Measurements from ENCODE around the gene DNAH2. TPM values are rescaled to one million over a fixed set of nuclear protein-coding genes. Genes with fewer than 3 reads are reported as not detected.

The DNAH2 gene
- total RNA-seq, 2 experiments from 2014 or later: not detected

DNA sequence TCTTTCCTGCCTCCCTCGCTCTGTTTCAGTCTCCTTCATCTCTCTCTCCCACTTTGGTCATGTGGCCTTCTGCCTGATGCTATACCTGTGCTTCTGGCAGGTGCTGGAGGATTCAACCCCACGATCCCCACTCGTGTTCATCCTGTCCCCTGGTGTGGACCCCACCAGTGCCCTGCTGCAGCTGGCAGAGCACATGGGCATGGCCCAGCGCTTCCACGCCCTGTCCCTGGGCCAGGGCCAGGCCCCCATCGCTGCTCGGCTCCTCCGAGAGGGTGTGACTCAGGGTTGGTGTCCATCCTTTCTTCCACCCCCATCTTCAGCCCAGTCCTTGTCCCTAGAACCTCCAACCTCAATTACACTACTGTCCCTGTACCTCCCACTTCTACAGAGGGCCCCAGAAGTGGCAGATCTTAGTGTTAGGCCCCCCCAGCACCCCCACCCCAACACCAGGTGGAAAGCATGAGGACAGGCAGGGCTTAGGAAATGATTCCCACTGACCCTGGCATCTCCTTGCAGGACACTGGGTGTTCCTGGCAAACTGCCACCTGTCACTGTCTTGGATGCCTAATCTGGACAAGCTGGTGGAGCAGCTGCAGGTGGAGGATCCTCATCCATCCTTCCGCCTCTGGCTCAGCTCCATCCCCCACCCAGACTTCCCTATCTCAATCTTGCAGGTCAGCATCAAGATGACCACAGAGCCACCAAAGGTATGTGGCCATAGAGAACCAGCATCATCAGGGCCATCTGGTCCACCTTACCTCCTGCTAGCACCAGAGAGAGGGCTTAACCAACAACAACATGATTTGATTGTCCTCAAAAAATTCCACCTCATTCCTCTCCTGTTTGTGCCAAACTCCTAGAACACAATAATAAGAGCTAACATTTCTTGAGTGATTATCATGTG lies 106.7 kb downstream of the DNAH2 start:
- DNase-seq: no peak
- POLR2A ChIA-PET: interaction anchor here (0.6 kb wide), 1 partner anchor 236 kb away, joined by 4 read pairs; no protein-coding TSS in a partner anchor
- Mint-ChIP-seq H3K27me3 (no peaks in the 10 kb centered on the region), H3K4me1 (peaks cover 3% of the 10 kb centered on the region), H3K9me3 (ENCODE audit: low read depth) (no peaks in the 10 kb centered on the region), H3K36me3 (ENCODE audit: low read depth) (no peaks in the 10 kb centered on the region), H3K27ac (no peak overlapping the region), H3K4me3 (no peak overlapping the region)
- intact Hi-C loops (cut with DNase I, micrococcal nuclease): loop anchor here in 1 of 2 experiments (5.0 kb wide), 2 partner anchors 82 to 233 kb away; no protein-coding TSS in a partner anchor
- CTCF ChIA-PET: interaction anchor here (0.6 to 2.6 kb wide), 18 partner anchors 10 to 237 kb away, joined by 3 to 16 read pairs (median 5); partner anchors contain the start of genes CNTROB, KDM6B and TRAPPC1
- ATAC-seq: no peak

DNA sequence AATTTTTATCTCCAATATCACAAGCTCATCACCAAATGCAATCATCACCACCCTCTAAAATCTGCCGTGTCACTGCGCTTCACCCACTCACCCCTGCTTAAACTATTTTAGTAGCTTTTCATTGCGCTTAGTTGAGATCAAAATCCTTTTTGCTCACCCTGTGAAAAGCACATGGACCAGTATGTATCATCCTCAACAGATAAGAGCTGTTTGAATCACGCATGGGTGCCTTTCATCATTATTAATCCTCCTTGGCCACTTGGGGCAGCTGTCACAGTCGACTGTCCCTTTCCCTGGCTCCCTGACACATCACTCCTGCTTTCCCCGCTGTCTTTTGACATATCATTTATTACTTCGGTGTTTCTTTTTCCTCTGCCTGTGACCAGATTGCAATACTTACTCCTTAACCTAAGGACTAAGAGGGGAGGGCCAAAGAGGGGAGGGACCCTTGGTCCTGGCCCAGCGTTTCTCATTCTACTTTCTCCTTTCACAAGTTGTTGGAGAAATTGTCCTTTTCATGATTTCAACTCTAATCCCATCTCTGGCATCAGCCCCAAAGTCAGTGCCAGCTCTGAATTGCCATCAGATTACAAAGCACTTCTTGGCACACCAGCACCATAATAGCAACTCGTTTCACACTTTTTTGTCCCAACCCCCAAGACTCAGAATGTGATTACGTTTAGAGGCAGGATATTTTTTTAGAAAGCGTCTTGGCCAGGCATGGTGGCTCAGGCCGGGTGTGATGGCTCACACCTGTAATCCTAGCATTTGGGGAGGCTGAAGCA lies 107.9 kb downstream of the DNAH2 start:
- no peaks in the 10 kb centered on the region for H3K9me3 Mint-ChIP-seq (ENCODE audit: low read depth)
- peak; percentile 72 for ATAC-seq
- POLR2A ChIA-PET: interaction anchor here (0.6 kb wide), 1 partner anchor 235 kb away, joined by 4 read pairs; no protein-coding TSS in a partner anchor
- no peak overlapping the region for H3K27ac Mint-ChIP-seq
- H3K27me3 Mint-ChIP-seq: no peaks in the 10 kb centered on the region
- intact Hi-C loops (cut with DNase I, micrococcal nuclease): no loop called here
- H3K4me3 Mint-ChIP-seq: no peak overlapping the region
- CTCF ChIA-PET: interaction anchor here (0.6 to 2.6 kb wide), 20 partner anchors 9 to 236 kb away, joined by 3 to 16 read pairs (median 5); partner anchors contain the start of genes CNTROB, KDM6B and TRAPPC1
- peaks cover 3% of the 10 kb centered on the region for H3K4me1 Mint-ChIP-seq
- no peaks in the 10 kb centered on the region for H3K36me3 Mint-ChIP-seq (ENCODE audit: low read depth)
- no peak for DNase-seq

DNA sequence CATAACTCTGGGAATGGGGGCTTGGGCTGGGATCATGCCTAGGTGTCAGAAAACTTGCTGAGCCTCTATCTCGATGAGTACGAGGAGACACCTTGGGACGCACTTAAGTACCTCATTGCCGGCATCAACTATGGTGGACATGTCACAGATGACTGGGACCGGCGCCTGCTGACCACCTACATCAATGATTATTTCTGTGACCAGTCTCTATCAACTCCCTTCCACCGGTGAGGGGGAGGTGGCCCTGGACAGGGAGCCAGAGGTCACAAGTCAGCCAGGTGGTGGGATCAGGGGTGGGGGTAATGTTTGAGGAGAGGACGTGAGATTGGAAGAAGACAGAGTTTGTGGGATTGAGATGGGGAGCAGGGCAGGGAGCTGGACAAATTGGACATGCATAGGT lies 113.1 kb downstream of the DNAH2 start:
- intact Hi-C loops (cut with DNase I, micrococcal nuclease): no loop called here
- POLR2A ChIA-PET: no interaction called here
- Mint-ChIP-seq H3K9me3 (ENCODE audit: low read depth) (no peaks in the 10 kb centered on the region), H3K27ac (no peak overlapping the region), H3K36me3 (ENCODE audit: low read depth) (no peaks in the 10 kb centered on the region), H3K4me1 (peaks cover 6% of the 10 kb centered on the region), H3K27me3 (no peaks in the 10 kb centered on the region), H3K4me3 (no peak overlapping the region)
- no peak for ATAC-seq
- CTCF ChIA-PET: interaction anchor here (0.6 to 1.1 kb wide), 3 partner anchors 27 to 189 kb away, joined by 3 to 4 read pairs (median 4); partner anchors contain the start of genes CYB5D1 and NAA38
- no peak for DNase-seq

DNA sequence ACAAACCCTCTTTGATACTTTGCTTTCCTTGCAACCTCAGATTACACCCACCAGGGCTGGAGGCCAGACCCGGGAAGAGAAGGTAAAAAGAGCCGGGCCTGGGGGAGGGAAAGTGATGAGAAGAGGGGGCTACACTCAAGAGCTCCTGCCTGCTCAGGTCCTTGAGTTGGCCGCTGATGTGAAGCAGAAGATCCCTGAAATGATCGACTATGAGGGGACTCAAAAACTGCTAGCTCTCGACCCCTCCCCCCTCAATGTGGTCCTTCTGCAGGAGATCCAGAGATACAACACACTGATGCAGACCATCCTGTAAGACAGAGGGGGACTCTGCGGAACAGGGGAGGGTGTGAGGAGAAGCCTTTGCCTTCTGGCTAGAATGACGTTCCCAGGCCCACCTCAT lies 113.7 kb downstream of the DNAH2 start:
- peaks cover 8% of the 10 kb centered on the region for H3K4me1 Mint-ChIP-seq
- ATAC-seq: no peak
- CTCF ChIA-PET: interaction anchor here (1.1 to 2.7 kb wide), 4 partner anchors 12 to 187 kb away, joined by 3 to 11 read pairs (median 4); partner anchors contain the start of genes CYB5D1 and NAA38
- no peaks in the 10 kb centered on the region for H3K27me3 Mint-ChIP-seq
- no peak overlapping the region for H3K4me3 Mint-ChIP-seq
- H3K36me3 Mint-ChIP-seq (ENCODE audit: low read depth): no peaks in the 10 kb centered on the region
- no peak overlapping the region for H3K27ac Mint-ChIP-seq
- no peaks in the 10 kb centered on the region for H3K9me3 Mint-ChIP-seq (ENCODE audit: low read depth)
- POLR2A ChIA-PET: interaction anchor here (1.0 kb wide), 1 partner anchor 26 kb away, joined by 3 read pairs; the partner anchor contains the start of gene NAA38
- no peak for DNase-seq
- intact Hi-C loops (cut with DNase I, micrococcal nuclease): no loop called here

DNA sequence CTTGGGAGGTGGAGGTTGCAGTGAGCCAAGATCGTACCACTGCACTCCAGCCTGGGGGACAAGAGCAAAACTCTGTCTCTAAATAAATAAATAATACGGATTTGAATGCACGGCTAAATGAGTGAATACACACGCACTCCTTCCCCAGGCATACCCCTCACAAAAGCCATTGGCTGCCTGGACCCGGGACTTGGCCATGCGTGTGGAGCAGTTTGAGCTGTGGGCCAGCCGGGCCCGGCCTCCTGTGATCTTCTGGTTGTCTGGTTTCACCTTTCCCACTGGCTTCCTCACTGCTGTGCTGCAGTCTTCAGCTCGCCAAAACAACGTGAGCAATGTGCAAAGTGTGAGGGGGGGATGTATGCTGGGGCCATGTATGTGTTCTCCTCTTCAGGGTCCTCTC lies 114.9 kb downstream of the DNAH2 start:
- ChIA-PET CTCF (interaction anchor here (1.1 to 2.7 kb wide), 4 partner anchors 10 to 158 kb away, joined by 3 to 15 read pairs (median 7); no protein-coding TSS in a partner anchor), POLR2A (interaction anchor here (1.0 kb wide), 1 partner anchor 25 kb away, joined by 3 read pairs; the partner anchor contains the start of gene NAA38)
- ATAC-seq: no peak
- Mint-ChIP-seq H3K9me3 (ENCODE audit: low read depth) (no peaks in the 10 kb centered on the region), H3K27ac (no peak overlapping the region), H3K4me3 (no peak overlapping the region), H3K4me1 (peaks cover 18% of the 10 kb centered on the region), H3K36me3 (ENCODE audit: low read depth) (no peaks in the 10 kb centered on the region), H3K27me3 (no peaks in the 10 kb centered on the region)
- no peak for DNase-seq
- intact Hi-C loops (cut with DNase I, micrococcal nuclease): no loop called here

DNA sequence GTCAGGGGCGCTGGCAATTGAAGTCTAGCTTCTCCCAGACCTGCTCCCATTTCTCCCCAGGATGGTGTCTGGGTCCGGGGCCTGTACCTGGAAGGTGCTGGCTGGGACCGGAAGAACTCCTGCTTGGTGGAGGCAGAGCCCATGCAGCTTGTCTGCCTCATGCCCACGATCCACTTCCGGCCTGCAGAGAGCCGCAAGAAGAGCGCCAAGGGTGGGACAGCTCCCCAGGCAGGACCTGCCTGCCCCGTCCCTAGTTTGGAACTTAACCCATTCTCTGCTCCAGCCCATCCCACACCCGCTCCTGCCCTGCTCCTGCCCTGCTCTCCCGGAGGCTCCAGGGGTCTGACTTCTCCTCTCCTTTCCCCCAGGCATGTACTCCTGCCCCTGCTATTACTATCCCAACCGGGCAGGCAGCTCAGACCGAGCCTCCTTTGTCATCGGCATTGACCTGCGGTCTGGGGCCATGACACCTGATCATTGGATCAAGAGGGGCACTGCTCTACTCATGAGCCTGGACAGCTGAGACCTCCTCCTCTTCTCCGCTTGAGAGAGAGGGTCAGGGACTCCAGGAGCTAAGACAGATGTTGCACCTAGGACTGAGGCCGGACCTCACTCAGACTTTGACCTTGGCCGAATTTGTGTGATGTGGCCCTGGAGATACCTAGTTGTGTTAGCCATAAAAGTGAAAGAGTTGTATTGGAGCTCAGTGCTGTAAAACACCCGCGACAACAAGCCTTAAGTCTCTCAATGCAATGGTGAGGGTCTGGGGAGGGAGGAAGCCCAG lies 115.7 kb downstream of the DNAH2 start:
- H3K4me1 Mint-ChIP-seq: peaks cover 23% of the 10 kb centered on the region
- POLR2A ChIA-PET: interaction anchor here (0.6 to 1.4 kb wide), 4 partner anchors 11 to 99 kb away, joined by 3 to 5 read pairs (median 4); partner anchors contain the start of genes CNTROB, CYB5D1, NAA38 and TRAPPC1
- no peaks in the 10 kb centered on the region for H3K27me3 Mint-ChIP-seq
- intact Hi-C loops (cut with DNase I, micrococcal nuclease): no loop called here
- no peaks in the 10 kb centered on the region for H3K36me3 Mint-ChIP-seq (ENCODE audit: low read depth)
- peak overlapping the region; percentile 93 for H3K4me3 Mint-ChIP-seq
- CTCF ChIA-PET: interaction anchor here (0.6 to 3.3 kb wide), 10 partner anchors 8 to 157 kb away, joined by 3 to 20 read pairs (median 9); partner anchors contain the start of gene NAA38
- no peaks in the 10 kb centered on the region for H3K9me3 Mint-ChIP-seq (ENCODE audit: low read depth)
- no peak overlapping the region for H3K27ac Mint-ChIP-seq
- ATAC-seq (no peak), DNase-seq (no peak)

DNA sequence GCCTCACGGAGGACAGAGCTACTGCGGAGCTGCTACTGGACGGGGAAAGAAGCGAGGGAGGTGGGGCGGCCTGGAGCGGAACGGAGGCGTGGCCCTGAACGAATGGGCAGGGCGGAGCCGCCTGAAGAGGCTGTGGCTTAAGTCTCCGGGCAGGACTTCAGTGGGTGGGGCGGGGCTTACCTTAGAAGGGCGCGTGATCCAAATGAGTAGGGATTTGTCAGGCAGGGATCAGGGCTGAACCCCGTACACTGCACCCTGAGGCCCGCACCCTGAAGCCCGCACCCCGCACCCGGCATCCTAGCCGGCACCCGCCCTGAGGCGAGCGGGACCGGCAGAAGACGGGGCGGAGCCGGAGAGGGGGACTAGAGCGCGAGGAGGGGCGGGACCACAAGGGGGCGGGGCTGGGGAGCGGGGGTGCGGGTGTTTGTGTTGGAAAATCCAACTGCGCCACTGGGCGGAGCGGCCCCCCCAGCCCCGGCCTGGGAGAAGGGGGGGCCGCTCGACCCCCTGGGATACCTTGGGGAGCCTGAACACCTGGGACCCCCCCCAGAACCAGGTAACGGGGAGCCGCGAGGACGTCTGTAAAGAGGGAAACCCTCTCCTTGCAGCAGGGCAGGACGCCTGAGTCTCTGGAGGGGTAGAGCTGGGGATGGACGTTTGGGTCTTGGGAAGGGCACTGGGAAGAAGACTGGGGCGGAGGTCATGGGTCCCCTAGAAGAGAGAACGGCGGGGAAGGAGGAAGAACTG lies 116.4 kb downstream of the DNAH2 start, which contains the start of gene KDM6B:
Gene KDM6B (plus strand): TSS at position 423 of the 747 bp plus-strand sequence. CDS start 11,338 bp downstream, outside the sequence.
- Mint-ChIP-seq H3K9me3 (ENCODE audit: low read depth) (no peaks in the 10 kb centered on the region), H3K36me3 (ENCODE audit: low read depth) (no peaks in the 10 kb centered on the region), H3K27ac (peak within 1 kb of the TSS; percentile 91), H3K4me1 (peaks cover 30% of the 10 kb centered on the region), H3K4me3 (peak within 1 kb of the TSS; percentile 93), H3K27me3 (no peaks in the 10 kb centered on the region)
- POLR2A ChIA-PET: interaction anchor here (0.6 to 1.4 kb wide), 5 partner anchors 11 to 98 kb away, joined by 3 to 5 read pairs (median 3); partner anchors contain the start of genes CNTROB, CYB5D1, NAA38 and TRAPPC1
- CTCF ChIA-PET: interaction anchor here (0.6 to 3.3 kb wide), 13 partner anchors 9 to 158 kb away, joined by 3 to 20 read pairs (median 5); partner anchors contain the start of gene NAA38
- intact Hi-C loops (cut with DNase I, micrococcal nuclease): loop anchor here (2.0 kb wide), 7 partner anchors 53 to 455 kb away; partner anchors contain the start of genes ALOXE3 (in 1 of the 2), POLR2A (in 1 of the 2) and RANGRF (in 1 of the 2)
- ATAC-seq: peak; percentile 67
- peak; percentile 93 for DNase-seq

DNA sequence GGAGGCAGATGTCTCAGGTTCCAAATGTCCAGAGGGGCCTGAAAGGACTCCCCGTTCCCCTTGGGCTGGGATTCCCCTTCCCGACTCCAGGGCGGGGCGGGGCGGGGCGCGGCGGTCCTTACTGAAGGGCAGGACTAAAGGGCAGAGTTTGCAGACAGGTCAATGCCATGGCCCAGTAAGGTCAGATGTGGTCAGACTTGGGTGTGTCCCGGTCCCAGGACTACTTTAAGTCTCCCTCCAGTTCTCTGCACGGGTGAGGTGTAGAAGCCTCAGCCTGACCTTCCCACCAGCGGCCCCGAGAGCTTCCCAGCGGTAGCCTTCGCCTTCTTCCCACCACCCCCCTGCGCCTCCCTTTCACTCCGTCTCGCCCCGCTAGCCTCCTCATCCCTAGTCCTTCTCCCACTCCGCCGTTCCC lies 117.0 kb downstream of the DNAH2 start:
- peak overlapping the region; percentile 91 for H3K27ac Mint-ChIP-seq
- DNase-seq (peak; percentile 71), ATAC-seq (peak; percentile 2)
- H3K27me3 Mint-ChIP-seq: no peaks in the 10 kb centered on the region
- H3K36me3 Mint-ChIP-seq (ENCODE audit: low read depth): peaks cover 2% of the 10 kb centered on the region
- CTCF ChIA-PET: interaction anchor here (0.6 to 3.3 kb wide), 13 partner anchors 9 to 239 kb away, joined by 3 to 20 read pairs (median 5); partner anchors contain the start of genes CNTROB, NAA38, TP53 and TRAPPC1
- no peaks in the 10 kb centered on the region for H3K9me3 Mint-ChIP-seq (ENCODE audit: low read depth)
- intact Hi-C loops (cut with DNase I, micrococcal nuclease): loop anchor here (2.0 kb wide), 7 partner anchors 52 to 454 kb away; partner anchors contain the start of genes ALOXE3 (in 1 of the 2), POLR2A (in 1 of the 2) and RANGRF (in 1 of the 2)
- peaks cover 36% of the 10 kb centered on the region for H3K4me1 Mint-ChIP-seq
- POLR2A ChIA-PET: interaction anchor here (1.0 to 1.2 kb wide), 2 partner anchors 23 to 251 kb away, joined by 3 read pairs; partner anchors contain the start of genes MPDU1 and NAA38
- H3K4me3 Mint-ChIP-seq: peak overlapping the region; percentile 93

Data from activated CD4-positive, alpha-beta T cell treated with anti-CD3 and anti-CD28 coated beads for 36 hours (primary cell).